GM18508 (cell line): ENCODE data around the gene ZRSR2.

Source experiments
- ATAC-seq: cut with Tn5 transposase; IDR thresholded peaks from one replicate; pipeline ENCODE4 v1.9.1; 2021; ENCODE audit warnings: moderate number of reproducible peaks; ENCODE audit not compliant: insufficient read depth, unreplicated experiment

Gene ZRSR2

DNA sequence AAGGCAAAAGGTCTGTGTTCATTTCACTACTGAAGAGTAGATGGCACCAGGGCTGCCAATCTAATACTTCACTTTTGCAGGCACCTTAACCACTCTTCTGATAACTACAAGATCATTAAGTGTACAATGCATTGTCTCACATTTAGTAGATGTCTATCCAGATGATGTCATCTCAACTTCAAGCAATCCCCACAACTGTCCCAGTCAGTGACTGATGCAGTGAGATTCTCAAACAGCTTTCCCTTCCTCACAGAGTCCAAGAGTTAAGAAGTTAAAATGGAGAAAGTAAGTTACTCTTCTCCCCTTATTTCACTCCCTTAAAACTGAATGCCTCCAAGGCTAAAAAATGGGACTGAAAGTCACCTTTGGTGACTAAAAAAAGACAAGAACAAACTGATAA lies 53.7 kb downstream of the ZRSR2 start:
- no peak for ATAC-seq

DNA sequence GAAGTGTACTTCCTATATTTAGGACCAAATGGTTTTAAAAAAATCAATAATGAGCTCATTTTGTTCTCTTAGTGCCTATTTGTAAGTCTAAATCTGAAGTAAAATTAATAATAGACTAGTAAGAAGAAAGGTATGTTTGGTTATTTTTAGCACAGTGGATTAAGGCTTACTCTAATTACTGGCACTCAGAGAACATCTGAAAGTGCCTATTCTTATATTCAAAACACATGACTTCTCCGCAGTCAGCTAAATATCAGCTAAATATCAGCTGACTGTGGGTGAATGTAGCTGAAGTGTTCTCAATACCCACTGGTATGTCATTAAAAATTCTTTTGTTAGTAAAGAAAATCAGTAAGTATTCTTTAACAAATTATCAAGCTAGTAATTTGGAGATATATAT lies 58.3 kb downstream of the ZRSR2 start:
- no peak for ATAC-seq

DNA sequence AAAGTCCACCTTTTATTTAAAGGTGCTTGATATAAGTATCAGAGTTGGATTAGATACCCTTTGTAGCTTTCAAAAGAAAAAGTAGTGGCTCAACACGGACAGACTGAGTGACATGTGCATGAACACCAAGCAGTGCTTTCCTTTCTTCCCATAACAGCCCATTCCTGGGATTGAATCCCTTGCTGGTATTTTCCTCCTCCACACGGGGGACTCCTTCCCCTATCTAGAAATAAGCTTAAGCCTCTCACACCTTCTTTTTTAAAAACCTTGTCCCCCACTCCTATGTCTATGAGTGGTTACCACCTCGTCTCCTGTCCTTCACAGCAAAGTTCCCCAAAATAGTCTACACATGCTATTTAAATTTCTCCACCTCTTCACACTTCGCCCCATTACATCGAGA lies 59.3 kb downstream of the ZRSR2 start:
- ATAC-seq: no peak

DNA sequence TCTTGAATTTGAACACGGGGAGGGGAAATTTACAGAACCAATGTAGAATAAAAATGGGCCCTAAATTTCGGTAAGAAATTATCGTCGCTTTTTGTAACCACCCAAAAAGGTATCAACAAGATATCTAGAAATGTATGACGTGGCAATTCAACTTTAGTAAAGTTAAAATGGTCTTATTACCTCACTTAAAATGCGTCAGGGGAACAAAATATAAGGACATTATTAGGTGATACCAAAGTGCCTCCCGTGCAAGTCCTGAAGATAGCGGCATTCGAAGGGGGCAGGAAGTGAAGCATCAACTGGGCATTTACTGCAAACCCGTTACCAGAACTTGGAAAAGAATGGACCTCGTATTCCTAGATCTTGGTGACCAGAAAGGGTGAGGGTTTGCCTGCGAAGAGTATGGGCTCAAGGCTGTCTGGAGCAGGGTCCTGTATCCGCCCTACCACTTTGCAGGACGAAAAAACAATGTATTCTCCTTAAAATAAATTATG lies 63.3 kb downstream of the ZRSR2 start:
- ATAC-seq: no peak

DNA sequence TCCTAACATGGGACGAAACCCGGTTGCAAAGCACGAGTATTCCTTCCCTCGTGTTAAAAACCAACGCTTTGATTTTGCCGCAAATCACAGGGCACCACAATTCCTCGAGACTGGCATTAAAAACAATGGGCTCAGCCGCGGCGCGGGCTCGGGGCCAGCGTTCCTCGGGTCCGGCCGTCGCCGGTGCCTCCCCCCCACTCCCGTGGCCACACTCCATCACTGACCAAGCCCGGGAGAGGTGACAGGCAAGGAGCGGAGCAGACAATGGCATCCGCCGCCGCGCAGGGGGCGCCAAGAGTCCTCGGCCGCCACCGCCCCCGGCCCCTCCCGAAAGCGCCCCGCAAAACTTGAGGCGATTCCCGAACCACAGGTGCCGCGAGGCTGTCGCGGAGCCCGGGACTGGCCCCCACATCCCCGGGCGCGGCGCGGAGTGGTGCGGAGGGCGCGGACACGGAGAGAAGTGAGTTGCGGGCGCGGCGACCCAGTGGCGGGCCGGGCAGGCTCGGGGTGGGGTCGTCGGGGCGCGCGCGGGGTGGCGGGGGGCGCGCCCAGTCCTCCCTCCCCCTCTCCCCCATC lies 63.9 kb downstream of the ZRSR2 start:
- ATAC-seq: no peak

DNA sequence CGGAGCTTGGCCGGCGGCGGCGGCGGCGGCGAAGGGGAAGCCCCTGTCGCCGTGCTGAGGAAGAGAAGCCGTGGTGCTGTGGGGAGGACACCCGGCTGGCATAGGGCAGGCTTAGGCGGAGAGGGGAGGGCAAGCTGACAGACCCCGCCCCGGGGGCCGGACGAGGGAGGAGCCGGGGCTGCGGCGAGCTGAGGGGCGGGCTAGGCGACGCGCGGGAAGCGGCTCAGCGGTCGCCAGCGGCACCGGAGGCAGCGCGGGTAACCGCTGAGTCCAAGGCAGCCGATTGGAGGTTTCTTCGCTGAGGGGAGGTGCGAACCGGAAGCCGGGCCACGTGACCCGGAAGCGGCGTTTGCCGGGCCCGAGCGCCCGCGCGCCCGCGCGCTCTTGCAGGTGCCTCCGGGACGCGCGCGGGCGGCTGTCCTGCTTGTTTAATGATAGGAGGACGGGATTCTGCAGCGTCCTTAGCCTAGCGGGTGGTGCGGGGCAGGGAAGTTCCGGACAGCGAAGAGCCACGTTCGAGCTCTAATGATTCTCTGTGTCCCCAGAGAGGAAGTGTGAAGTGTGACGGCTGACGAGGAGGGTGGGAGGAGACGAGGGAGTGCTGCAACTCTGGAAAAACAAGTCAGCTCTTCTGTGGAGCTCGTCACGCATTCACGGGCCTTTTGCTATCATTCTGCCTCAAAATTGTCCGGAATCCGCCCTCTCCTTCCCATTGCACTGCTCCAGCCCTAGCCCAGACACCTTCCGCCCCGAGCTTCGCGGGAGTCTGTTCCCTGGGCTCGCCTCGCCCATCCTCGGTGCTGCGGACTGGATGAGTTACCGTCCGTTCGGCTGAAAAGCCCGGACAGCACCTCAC lies 64.7 kb downstream of the ZRSR2 start, which contains the start of gene AP1S2:
Gene AP1S2 (minus strand): TSS at position 102 of the 856 bp plus-strand sequence. CDS start 2,289 bp downstream, outside the sequence.
- peak; percentile 62 for ATAC-seq

DNA sequence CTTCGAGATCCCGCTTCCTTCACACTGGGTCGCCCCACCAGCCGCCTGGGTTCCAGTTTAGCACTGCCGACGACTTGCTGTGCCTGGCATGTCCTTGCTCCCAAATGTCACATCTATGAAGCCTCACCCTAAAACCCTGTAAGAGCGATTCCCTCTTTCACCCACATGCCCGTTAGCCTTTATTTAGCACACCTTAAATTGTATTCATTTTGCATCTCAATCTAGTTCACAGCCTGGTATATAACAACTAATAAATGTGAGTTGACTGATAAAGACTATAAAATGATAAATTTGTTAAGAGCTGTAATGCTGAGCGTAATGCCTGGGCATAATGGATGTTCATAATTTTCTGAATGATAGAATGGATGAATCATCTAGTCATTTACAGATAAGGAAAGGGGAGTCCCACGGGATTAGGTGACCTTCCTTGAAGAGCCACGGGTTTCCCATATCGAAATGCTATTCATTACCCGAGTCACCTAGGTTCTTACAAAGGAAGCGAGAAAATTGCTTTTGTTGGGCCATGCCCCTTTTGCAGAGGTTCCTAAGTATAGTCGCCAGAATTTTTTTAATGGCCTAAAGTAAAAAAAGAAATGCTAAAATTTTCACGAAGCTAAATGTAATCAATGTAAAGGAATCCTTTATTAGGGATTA lies 65.4 kb downstream of the ZRSR2 start:
- ATAC-seq: no peak

DNA sequence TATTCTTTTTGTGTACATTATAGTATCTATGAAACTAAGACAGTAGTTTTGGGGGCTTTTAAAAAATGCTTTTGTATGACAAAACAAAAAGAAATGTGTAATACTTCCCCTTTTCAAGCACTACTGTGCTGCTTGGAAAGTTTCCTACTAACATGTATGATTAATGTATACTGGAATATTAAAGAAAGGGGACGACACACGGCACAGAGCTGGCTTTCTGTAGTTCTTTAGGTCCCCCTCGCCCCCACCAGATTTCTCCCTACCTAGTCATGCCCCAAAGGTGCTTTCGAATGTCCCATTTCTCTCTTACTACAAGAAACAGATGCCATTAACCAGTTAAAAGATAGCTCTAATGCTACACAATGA lies 65.9 kb downstream of the ZRSR2 start:
- no peak for ATAC-seq

DNA sequence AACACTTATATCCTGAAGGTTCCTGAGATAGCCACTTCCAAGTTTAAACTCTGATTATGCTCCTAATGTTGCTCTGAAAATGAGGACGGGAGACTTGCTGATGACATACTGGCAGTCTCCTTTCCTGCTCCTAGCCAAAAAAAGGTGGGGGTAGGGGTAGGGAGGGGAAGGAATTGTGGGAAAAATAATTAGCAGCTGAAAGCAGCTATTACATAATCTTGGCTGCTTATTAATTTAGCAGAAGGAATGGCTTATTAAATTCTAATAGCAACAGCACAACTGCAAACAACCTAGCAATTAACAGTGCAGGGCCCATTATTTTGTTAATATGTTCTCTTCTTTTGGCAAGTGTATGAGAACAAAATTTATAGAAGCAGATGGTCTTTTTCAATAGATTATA lies 66.4 kb downstream of the ZRSR2 start:
- no peak for ATAC-seq

DNA sequence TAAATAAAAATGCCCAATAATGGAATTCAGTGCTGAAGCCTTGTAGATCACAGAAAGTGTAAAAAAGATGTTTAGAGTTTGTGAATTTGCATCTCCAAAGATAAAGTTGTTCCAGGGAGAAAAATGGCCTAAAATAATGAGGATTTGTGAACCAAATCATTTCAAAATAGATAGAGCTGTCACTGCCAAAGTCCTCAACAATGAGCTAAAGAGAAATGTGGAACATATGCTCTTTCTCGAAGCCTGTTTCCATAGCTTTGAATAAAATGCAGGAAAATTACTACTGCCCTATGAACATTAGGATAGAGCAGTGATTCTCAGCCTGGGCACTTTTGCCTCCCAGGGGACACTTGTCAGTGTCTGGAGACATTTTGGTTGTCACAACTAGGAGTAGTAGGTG lies 67.8 kb downstream of the ZRSR2 start:
- ATAC-seq: no peak

DNA sequence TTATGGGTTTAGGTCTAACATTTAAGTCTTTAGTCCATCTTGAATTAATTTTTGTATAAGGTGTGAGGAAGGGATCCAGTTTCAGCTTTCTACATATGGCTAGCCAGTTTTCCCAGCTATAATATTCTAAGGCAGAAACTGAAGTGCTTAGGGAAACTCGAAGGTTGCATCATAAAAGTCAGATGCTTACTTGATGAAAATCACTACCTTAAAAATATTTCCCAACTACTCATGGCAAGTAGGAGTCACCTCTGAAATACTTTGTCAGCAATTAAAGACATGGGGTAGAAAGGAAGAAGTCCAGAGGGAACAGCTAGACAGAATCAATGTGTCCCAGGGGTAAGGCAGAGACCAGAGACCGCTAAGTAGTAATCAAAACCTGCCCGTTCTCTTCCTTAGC lies 70.6 kb downstream of the ZRSR2 start:
- ATAC-seq: no peak

DNA sequence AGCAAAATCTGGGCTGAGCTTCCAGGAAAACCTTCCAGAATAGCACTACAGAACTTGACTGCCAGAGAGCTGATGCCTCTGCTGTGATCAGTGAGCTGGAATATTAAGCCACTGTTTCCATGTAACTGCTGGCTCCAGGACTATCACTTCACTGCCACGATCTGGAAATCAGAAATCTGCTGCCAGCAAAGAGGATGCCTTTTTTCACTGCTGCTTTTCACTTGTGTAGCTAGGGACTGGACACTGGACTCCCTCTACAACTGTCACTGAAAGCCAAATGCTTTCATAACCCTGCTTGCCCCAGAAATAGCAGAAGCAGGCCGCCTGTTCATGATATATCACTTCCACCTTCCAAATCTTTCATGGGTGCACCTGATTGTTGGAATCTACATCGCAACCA lies 73.7 kb downstream of the ZRSR2 start:
- ATAC-seq: no peak

DNA sequence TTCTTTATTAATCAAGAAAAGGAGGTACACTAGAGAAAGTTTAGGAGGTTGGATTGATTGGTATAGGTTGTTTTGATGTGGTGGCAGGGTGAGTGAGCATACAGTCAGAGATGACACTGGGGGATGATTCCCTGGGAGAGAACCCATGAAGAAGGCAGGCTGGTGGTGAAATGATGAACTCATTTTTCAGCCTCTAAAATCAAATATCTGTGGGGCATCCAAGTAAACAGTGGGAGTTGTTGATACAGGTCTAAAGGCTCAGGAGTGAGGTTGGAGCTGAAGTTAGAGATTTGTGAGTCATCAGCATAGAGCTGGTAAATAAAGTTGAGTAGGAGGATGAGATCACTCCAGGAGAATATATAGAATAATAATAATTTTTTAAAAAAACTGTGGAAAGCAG lies 74.3 kb downstream of the ZRSR2 start:
- no peak for ATAC-seq

DNA sequence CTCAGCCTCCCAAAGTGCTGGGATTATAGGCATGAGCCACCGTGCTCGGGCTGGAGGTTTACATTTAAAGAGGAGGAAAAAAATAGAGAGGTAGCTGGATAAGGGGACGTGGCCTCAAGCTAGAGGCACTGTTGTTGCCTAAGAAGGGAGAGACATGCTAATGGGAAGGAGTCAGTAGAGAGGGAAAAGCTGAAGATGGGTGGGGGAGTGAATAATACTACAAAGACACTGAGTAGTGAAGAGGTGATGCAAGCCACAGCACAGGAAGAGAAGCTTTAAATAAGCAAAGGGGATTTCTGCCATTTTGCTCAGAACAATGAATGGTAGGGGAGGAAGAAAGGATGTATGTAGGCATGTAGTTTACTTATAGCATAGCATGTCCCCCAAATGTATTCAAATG lies 75.9 kb downstream of the ZRSR2 start:
- ATAC-seq: no peak

DNA sequence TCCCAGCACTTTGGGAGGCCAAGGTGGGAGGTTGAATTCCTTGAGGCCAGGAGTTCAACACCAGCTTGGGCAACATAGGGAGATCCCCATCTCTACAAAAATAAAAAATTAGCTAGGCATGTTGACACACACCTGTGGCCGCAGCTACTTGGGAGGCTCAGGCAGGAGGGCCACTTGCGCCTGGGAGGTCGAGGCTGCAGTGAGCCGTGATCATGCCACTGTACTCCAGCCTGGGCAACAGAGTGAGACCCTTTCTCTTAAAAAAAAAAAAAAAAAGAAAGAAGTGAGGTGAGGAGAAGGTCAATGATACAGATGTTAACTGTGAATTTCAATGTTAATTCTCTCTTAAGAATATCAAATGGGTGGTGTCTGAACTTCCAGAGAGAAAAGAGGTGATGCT lies 79.4 kb downstream of the ZRSR2 start:
- no peak for ATAC-seq

DNA sequence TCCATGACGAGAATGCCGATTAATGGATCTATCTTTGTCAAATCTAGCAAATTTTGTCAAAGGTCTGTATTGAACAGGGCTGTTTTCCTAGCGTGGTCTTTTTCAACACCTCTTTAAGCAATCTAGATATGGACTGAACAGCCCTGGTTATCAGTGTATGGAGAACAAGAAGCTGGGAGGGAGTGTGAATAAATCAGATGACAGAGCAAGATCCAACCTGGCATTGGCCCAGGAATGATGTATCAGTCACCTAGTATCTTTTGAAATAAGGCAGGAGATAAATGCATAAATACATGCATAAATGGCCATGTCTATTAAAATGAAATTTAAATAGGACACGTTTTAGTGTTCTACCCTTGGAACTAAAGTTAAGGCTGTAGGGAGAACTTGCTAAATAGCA lies 80.0 kb downstream of the ZRSR2 start:
- ATAC-seq: no peak
